Mucosa of descending colon (tissue), 3 donors: Measurements from ENCODE around the gene NUCKS1. TPM values are rescaled to one million over a fixed set of nuclear protein-coding genes. Genes with fewer than 3 reads are reported as not detected.

ENCODE experiments used
- ATAC-seq: fragments of 200-7000 bp; cut with Tn5 transposase; one replicate; pipeline ENCODE4 v1.9.1; 2020; ENCODE audit warnings: mild to moderate bottlenecking, moderate library complexity
- DNase-seq, 3 donors: peaks; one replicate each; pipeline ENCODE4 v3.0.0-alpha.2; 2020
- H3K36me3 ChIP-seq: fragments of 200-600 bp; one replicate; pipeline ENCODE4 v1.8.0; 2021; ENCODE audit warnings: low read depth, mild to moderate bottlenecking
- H3K4me1 ChIP-seq: fragments of 200-600 bp; one replicate; pipeline ENCODE4 v1.8.0; 2021; ENCODE audit warnings: low read depth, mild to moderate bottlenecking
- H3K4me3 ChIP-seq: fragments of 200-600 bp; one replicate; pipeline ENCODE4 v1.8.0; 2021; ENCODE audit warnings: mild to moderate bottlenecking
- H3K9me3 ChIP-seq: fragments of 200-600 bp; one replicate; pipeline ENCODE4 v1.8.0; 2021; ENCODE audit warnings: mild to moderate bottlenecking
- intact Hi-C, 2 donors: fragments of 100-400 bp; cut with DNase I in 1 of 2; cut with micrococcal nuclease in 1 of 2; formaldehyde crosslinking; loops; one replicate each; pipeline versions ENCODE4 v1.11.0 to v1.11.1; 2022; cut with DNase I, micrococcal nuclease
- total RNA-seq, 3 donors: library from RNA; stranded (reverse); fragmentation: NEBNext Ultra II Directional in 2 of 3; extraction: Animal tissue kit (Norgen Biotek cat#: 25700) in 2 of 3; gene quantifications; one replicate each; pipeline versions ENCODE4 v1.2.1 to v1.2.4, GENCODE V29; 2021 to 2023
- TF ChIP-seq, protein P1 (sequence below): fragments of 200-600 bp; IDR thresholded peaks from one replicate; pipeline ENCODE4 v1.8.0; 2022; ENCODE audit warnings: antibody characterized with exemption, mild to moderate bottlenecking
- donor health status: DM: no; HTN: no; CAD: no; lungs with moderate emphysema.
- donor health status: DM: no; HTN: no; CAD: no.
- donor health status: DM: no; HTN: yes; CAD: no.

NUCKS1 gene
- total RNA-seq, 3 donors from 2014 or later: 52.7 to 140 (median 103) TPM

DNA sequence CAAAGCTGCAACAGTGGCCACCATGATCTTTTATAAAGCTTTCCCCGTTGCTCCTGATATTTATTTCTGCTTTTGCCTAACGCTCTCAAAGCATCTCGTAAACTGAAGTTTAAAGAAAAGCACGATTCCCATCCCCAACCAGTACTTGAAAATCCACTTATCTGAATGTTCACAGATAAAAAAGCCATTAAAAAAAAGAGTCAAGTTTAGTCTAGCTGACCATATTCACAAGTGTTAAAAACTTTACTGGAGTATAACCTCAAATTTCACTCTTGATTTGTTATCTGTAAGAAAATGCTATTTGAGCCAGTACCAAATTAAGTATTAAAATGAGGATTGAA, 35.1 kb downstream of the NUCKS1 start:
- TF ChIP-seq, protein P1, sequence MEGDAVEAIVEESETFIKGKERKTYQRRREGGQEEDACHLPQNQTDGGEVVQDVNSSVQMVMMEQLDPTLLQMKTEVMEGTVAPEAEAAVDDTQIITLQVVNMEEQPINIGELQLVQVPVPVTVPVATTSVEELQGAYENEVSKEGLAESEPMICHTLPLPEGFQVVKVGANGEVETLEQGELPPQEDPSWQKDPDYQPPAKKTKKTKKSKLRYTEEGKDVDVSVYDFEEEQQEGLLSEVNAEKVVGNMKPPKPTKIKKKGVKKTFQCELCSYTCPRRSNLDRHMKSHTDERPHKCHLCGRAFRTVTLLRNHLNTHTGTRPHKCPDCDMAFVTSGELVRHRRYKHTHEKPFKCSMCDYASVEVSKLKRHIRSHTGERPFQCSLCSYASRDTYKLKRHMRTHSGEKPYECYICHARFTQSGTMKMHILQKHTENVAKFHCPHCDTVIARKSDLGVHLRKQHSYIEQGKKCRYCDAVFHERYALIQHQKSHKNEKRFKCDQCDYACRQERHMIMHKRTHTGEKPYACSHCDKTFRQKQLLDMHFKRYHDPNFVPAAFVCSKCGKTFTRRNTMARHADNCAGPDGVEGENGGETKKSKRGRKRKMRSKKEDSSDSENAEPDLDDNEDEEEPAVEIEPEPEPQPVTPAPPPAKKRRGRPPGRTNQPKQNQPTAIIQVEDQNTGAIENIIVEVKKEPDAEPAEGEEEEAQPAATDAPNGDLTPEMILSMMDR: no peak
- no peak for DNase-seq
- intact Hi-C loops: loop anchor here in 1 of 2 donors (5.0 kb wide), 1 partner anchor 58 kb away; no protein-coding TSS in a partner anchor
- no peak for ATAC-seq
- H3K36me3 ChIP-seq: no peaks in the 10 kb centered on the region
- H3K4me3 ChIP-seq: no peak overlapping the region
- no peaks in the 10 kb centered on the region for H3K9me3 ChIP-seq
- peaks cover 7% of the 10 kb centered on the region for H3K4me1 ChIP-seq

DNA sequence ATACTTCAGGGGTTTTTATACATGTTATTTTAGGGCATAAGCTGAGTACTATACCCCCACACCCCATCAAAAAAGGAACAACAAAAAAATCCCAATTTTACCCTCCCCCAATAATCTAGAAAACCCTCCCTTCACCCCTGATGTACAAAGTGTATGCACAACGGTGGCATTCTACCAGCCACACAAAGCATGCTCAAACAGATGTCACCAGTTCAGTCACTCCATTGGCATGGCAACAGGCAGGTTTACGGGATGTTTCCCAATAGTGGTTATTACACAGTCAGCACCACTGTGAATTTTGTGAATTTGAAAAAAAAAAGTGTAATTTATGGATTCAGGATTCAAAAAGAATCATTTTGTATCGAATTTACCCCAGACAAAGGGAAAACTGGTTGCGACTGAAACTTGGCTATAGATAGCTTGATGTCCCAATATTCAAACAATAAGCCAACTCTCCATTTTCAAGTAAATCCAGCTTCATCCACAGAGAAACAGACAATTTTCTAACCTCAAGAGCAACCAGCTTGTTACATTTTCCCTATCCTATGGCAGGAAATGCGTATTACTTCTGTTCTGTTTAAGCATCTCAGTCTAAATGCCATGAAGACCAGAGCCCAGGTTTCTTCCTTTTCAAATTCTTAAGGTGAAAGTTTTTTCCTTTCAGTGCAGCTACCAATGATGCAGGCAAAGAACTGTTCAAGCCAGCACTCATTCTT, 35.6 kb downstream of the NUCKS1 start:
- no peaks in the 10 kb centered on the region for H3K9me3 ChIP-seq
- intact Hi-C loops: loop anchor here in 1 of 2 donors (5.0 kb wide), 1 partner anchor 57 kb away; no protein-coding TSS in a partner anchor
- DNase-seq (no peak), ATAC-seq (peak; percentile 26)
- H3K4me1 ChIP-seq: peaks cover 7% of the 10 kb centered on the region
- H3K36me3 ChIP-seq: no peaks in the 10 kb centered on the region
- TF ChIP-seq, protein P1: no peak
- H3K4me3 ChIP-seq: no peak overlapping the region

DNA sequence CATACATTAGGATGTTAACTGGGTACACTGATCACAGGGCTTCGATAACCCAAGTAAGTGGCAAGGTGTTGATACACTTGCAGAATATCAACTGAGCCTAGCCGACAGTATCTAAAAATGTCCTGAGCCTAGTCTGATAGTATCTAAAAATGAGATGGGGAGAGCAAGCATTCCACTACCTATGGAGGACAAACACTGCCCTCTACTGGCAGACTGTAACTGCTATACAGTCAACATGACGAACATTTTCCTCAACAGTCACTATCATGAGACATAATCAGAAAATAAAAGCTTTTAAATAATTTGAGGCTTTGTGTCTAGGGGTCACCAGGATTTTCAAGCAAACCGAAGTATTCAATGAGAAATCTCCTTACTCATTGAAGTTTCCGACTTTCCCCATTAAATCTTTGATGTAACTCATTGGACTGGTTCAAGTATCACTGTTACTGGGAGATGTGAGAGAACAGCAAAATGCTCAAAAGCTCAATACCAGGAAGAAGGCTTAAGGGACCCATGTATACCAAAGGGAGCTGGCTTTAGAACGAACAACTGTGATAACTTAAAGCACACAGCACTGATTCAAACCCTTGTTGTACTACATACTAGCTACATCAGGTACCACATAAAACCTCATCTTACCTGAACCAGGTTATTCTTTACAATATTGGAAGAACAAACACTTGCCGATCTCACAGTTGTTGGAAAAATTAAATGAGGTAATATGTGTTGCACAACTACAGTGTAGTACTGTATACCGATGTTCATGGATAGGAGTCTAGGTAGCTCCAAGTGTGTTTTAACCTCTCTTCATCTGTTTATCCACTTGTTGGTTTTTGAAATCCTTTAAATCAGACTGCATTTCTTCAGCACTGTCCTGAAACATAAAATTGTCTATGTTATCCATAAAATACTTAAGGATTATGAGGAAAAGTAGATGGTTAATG, 38.6 kb downstream of the NUCKS1 start:
- Histone ChIP-seq H3K4me1 (no peaks in the 10 kb centered on the region), H3K4me3 (no peak overlapping the region), H3K36me3 (no peaks in the 10 kb centered on the region), H3K9me3 (no peaks in the 10 kb centered on the region)
- DNase-seq (peak in 1 of 3 donors; percentile 97), ATAC-seq (peak; percentile 90)
- intact Hi-C loops: loop anchor here in 1 of 2 donors (5.0 kb wide), 1 partner anchor 54 kb away; no protein-coding TSS in a partner anchor
- TF ChIP-seq, protein P1: peak; percentile 58

DNA sequence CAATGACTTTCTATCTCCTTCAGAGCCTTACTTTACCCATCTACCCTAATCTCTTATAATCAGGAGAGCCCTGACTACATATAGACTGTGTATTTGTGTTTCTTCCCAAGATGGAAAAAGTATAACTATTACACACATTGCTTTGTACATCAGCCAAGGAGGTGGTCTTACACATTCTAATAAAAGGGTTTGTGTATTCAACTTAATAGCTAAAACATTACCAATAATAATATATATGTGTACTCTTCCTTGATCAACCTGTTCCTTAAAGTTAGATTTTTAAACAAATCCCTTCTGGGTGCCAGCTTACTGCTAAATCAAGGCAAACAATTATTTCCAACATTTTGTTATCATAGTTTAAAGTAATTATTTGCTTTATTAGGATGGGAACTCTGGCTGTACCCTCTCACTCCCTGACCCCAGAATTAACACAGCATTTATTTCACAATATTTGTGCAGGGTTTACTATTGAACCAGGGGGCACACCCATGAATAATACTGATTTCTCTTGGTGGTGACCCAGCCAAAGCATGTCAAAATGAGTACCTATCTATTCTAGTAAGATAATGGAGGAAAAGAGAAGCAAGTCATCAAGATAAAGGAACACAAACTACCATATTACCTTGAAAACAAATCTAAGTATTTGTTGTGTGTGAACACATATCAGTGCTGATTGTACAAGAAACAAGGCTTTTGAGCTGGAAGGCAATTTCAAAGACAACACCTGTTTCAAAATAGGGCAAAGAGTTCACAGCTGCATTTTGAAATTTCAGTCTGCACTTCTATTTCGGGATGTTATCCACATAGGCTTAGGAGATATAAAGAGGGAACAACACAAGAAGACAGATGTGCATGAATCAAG, 39.5 kb downstream of the NUCKS1 start:
- ATAC-seq: no peak
- intact Hi-C loops: loop anchor here in 1 of 2 donors (5.0 kb wide), 1 partner anchor 53 kb away; no protein-coding TSS in a partner anchor

More for the DNA sequence above, 39.5 kb downstream of the NUCKS1 start:
- Histone ChIP-seq H3K9me3 (no peaks in the 10 kb centered on the region), H3K36me3 (no peaks in the 10 kb centered on the region), H3K4me3 (no peak overlapping the region), H3K4me1 (no peaks in the 10 kb centered on the region)
- TF ChIP-seq, protein P1: no peak
- DNase-seq: no peak
